ENCODE data around the gene HLA-DMA.
"Not testable (repeated sequence)": the region's sequence is repeated elsewhere in the genome, so short reads cannot be mapped to it uniquely, and the experiment has no call there.

Gene HLA-DMA

GRCh38 chr6:32953775-32954174, 878 bp upstream of the HLA-DMA start:
- no peak for DNase-seq

- DNase-seq: no peak
These were observed 2.4 kb downstream of the HLA-DMA start for GRCh38 chr6:32950449-32950848.

- DNase-seq: no peak
These were observed 2.9 kb downstream of the HLA-DMA start for GRCh38 chr6:32950010-32950409.

- DNase-seq: no peak
These were observed 3.8 kb downstream of the HLA-DMA start for GRCh38 chr6:32949113-32949512.

GRCh38 chr6:32947552-32948465, 5.1 kb downstream of the HLA-DMA start:
- DNase-seq: no peak

- no peak for DNase-seq
These were observed 6.0 kb downstream of the HLA-DMA start for GRCh38 chr6:32946893-32947292.

GRCh38 chr6:32945953-32946352, 6.9 kb downstream of the HLA-DMA start:
- DNase-seq: no peak

- no peak for DNase-seq
These were observed 7.7 kb downstream of the HLA-DMA start for GRCh38 chr6:32945108-32945760.

- DNase-seq: peak; percentile 30
These were observed 8.8 kb downstream of the HLA-DMA start for GRCh38 chr6:32943864-32944649.

GRCh38 chr6:32942555-32943123, 10.3 kb downstream of the HLA-DMA start:
- not testable (repeated sequence) for DNase-seq

- DNase-seq: no peak
These were observed 11.6 kb downstream of the HLA-DMA start for GRCh38 chr6:32941214-32941768.

- peak; percentile 66 for DNase-seq
These were observed 12.2 kb downstream of the HLA-DMA start, which contains the start of gene HLA-DMB for GRCh38 chr6:32940656-32941213. Gene HLA-DMB, minus strand, starts transcription at chr6:32941028. Its CDS starts 221 bp downstream, at chr6:32940807.

- no peak for DNase-seq
These were observed 14.4 kb downstream of the HLA-DMA start for GRCh38 chr6:32938494-32938893.

- DNase-seq: no peak
These were observed 15.7 kb downstream of the HLA-DMA start for GRCh38 chr6:32937230-32937633.

GRCh38 chr6:32936239-32937152, 16.4 kb downstream of the HLA-DMA start:
- DNase-seq: no peak

GRCh38 chr6:32935551-32936238, 17.2 kb downstream of the HLA-DMA start:
- DNase-seq: no peak

- DNase-seq: peak; percentile 81
These were observed 19.2 kb downstream of the HLA-DMA start for GRCh38 chr6:32933661-32934085.

- no peak for DNase-seq
These were observed 20.6 kb downstream of the HLA-DMA start for GRCh38 chr6:32932132-32932868.

- DNase-seq: no peak
These were observed 21.7 kb downstream of the HLA-DMA start for GRCh38 chr6:32931211-32931610.

- no peak for DNase-seq
These were observed 30.8 kb downstream of the HLA-DMA start for GRCh38 chr6:32922083-32922482.
